OCI-LY1 (cell line): Measurements from ENCODE around the gene PPP1R7.

Experiments
- CTCF ChIP-seq: fragments of 200-600 bp; sonication (generic), shearing (Covaris generic); IDR thresholded peaks from 2 replicates; pipeline ENCODE4 v1.5.1; 2017; ENCODE audit warnings: mild to moderate bottlenecking, antibody characterized with exemption, low read length, moderate library complexity, mixed read lengths
- EZH2 ChIP-seq: fragments of 200-600 bp; sonication (generic), shearing (Covaris generic); IDR thresholded peaks from 2 replicates; pipeline ENCODE4 v1.8.0; 2017; ENCODE audit warnings: borderline replicate concordance, mixed run types, mild to moderate bottlenecking, antibody characterized with exemption, low read length, moderate library complexity, mixed read lengths

- TF ChIP-seq CTCF: no peak
- no peak for TF ChIP-seq EZH2
Measured at GRCh38 chr2:241158546-241158900, 8.3 kb downstream of the PPP1R7 start.
